Measurements from ENCODE around the gene CHCHD6. TPM values are rescaled to one million over a fixed set of nuclear protein-coding genes. Genes with fewer than 3 reads are reported as not detected.
"Not testable (repeated sequence)": the region's sequence is repeated elsewhere in the genome, so short reads cannot be mapped to it uniquely, and the experiment has no call there.

The CHCHD6 gene
- total RNA-seq, 1 experiment from 2014 or later = 18.7 TPM

DNA sequence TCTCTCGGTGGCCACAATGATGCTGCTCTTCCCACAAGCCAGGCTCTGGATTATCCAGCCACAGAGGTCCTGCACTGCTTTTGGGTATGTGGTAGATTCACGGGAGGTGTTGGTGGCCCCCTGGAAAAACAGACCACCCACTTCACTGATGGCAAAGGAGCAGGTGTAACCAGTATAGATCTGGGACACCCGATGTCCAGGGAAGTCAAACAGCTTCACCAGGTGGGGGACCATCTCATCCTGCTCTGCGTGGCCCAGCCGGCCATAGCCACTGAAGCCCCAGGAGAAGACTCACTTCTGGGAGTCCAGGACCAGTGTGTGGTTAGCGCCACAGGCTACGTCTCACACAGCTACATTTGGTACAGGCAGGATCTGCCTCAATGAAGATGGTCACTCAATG, 62.6 kb downstream of the CHCHD6 start:
- no peak for DNase-seq (ENCODE audit: low read depth)

GRCh38 chr3:126768903-126769302, 64.9 kb downstream of the CHCHD6 start:
- DNase-seq (ENCODE audit: low read depth) = no peak

DNA sequence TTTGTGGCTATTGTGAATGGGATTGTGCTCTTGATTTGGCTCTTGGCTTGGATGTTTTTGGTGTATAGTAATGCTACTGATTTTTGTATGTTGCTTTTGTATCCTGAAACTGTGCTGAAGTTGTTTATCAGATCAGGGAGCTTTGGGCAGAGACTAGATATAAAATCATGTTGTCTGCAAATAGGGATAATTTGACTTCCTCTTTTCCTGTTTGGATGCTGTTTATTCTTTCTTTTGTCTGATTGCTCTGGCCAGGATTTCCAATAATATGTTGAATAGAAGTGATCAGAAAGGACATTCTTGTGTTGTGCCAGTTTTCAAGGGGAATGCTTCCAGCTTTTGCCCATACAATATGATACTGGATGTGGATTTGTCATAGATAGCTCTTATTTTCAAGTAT, 66.1 kb downstream of the CHCHD6 start:
- DNase-seq (ENCODE audit: low read depth) = no peak

DNA sequence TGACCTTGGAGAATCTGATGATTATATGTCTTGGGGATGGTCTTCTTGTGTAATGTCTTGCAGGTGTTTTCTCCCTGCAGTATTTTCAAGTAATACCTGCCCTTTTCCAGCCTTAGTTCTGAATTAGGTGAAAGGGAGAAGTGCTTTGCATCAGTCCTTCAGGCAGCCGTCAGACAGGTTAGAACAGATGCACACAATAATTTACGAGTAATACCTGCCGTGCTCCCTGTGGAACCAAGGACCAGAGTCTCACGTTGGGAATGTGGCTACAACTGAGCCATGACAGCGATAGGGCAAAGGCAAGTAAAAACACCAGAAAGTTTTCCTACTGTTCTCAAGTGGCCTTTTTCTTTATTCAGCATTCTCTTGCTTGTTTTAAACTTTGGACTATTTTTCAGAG, 69.1 kb downstream of the CHCHD6 start:
- DNase-seq (ENCODE audit: low read depth) = no peak

GRCh38 chr3:126773783-126774182, 69.7 kb downstream of the CHCHD6 start:
- DNase-seq (ENCODE audit: low read depth) = no peak

DNA sequence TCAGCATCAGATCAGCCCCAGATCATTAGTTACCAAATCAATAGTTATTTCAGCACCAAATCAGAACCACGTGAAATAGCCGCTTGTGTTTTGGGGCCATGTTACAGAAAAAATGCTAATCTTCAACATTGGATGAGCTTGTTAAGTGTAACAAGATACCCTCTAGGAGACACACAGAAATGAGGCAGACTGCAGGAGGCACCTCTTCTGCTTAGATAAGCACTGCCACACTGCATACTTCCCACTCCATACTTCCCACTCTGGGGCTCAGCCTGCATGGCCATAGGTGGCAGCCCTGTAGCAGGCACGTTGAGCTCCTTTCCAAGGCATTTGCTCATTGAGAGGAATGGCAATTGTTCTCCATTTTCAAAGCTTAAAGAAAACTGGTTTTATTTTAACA, 73.3 kb downstream of the CHCHD6 start:
- DNase-seq (ENCODE audit: low read depth) = no peak

DNA sequence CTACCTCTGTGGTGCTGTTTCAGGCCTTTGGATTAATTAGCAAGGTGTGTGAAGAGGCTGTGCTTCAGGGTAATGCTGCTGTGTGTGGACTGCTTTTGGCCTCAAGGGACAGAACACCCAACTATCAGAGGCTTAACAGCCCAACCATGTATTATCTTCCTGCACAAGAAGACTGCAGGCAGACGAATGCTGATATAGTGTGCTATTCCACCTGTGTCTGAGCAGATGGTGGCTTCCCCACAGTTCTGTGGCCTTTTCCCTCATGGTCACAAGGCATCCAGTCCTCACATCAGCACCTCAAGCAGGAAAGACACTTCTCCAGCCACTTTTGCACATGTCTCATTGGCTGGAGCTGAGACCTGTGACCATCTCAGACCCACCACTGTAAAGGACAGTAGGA, 76.6 kb downstream of the CHCHD6 start:
- no peak for DNase-seq (ENCODE audit: low read depth)

GRCh38 chr3:126781406-126781805, 77.4 kb downstream of the CHCHD6 start:
- peak; percentile 34 for DNase-seq (ENCODE audit: low read depth)

GRCh38 chr3:126781889-126782491, 78.0 kb downstream of the CHCHD6 start:
- DNase-seq (ENCODE audit: low read depth) = peak; percentile 96

GRCh38 chr3:126782536-126782935, 78.5 kb downstream of the CHCHD6 start:
- DNase-seq (ENCODE audit: low read depth) = peak; percentile 97

DNA sequence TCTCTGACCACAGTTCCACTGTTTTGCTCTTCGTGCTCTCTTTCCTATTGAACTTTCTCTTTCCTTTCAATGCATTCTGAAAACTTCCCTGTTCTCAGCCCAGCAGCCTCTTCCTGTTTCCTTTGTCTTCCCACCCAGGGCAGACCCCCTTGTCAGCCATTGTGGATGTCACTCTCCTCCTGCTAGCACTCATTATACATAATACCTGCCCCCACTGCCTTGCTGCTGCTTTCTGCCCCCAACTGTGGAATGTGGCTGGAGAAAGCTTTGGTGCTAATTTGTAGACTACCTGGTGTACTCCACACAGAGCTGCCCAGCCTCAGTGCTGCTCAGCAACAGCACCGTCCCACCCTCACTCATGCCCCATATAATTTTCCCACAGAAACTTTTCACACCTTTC, 80.2 kb downstream of the CHCHD6 start:
- no peak for DNase-seq (ENCODE audit: low read depth)

- not testable (repeated sequence) for DNase-seq (ENCODE audit: low read depth)
Observed at GRCh38 chr3:126791320-126791719, 87.3 kb downstream of the CHCHD6 start.

DNA sequence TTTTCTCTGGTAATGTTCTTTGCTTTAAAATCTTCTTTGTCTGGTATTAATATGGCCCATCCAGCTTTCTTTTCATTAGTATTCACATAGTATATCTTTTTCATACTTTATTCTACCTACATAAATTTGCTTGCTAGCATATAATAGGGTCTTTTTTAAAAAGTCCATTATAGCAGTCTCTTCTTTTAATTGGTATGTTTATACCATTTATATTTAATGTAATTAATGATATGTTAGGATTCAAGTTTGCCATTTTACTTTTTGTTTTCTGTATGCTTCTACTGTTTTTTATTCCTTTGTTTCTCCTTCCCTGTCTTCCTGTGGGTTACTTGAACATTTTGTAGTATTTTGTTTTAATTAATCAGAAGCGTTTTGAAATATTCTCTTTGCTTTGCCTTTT, 89.0 kb downstream of the CHCHD6 start:
- DNase-seq (ENCODE audit: low read depth) = no peak

- DNase-seq (ENCODE audit: low read depth) = peak; percentile 49
Observed at GRCh38 chr3:126797563-126797962, 93.5 kb downstream of the CHCHD6 start.

- DNase-seq (ENCODE audit: low read depth) = peak; percentile 98
Observed at GRCh38 chr3:126798521-126798920, 94.5 kb downstream of the CHCHD6 start.

- DNase-seq (ENCODE audit: low read depth) = no peak
Observed at GRCh38 chr3:126799099-126799498, 95.1 kb downstream of the CHCHD6 start.

DNA sequence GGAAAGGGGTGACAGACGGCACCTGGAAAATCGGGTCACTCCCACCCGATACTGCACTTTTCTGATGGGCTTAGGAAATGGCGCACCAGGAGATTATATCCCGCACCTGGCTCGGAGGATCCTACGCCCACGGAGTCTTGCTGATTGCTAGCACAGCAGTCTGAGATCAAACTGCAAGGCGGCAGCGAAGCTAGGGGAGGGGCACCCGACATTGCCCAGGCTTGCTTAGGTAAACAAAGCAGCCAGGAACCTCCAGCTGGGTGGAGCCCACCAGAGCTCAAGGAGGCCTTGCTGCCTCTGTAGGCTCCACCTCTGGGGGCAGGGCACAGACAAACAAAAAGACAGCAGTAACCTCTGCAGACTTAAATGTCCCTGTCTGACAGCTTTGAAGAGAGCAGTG, 97.3 kb downstream of the CHCHD6 start:
- not testable (repeated sequence) for DNase-seq (ENCODE audit: low read depth)

DNA sequence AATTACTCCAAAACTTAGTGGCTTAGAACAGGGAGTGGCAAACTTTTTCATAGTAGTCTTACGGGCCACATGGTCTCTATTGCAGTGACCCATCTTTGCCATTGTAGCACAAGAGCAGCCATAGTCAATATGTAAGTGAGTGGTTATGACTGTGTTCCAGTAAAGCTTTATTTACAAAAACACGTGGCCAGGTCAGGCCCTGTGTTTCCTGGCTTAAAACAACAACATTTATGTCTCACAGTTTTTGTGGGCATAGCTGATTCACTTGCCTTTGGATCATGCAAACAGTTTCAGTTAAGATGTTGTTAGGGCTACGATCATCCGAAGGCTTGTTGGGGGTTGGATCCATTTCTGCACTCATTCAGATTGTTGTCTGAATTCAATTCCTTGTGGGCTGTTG, 103.8 kb downstream of the CHCHD6 start:
- no peak for DNase-seq (ENCODE audit: low read depth)

- DNase-seq (ENCODE audit: low read depth) = peak; percentile 67
Observed at GRCh38 chr3:126811530-126811929, 107.5 kb downstream of the CHCHD6 start.

DNA sequence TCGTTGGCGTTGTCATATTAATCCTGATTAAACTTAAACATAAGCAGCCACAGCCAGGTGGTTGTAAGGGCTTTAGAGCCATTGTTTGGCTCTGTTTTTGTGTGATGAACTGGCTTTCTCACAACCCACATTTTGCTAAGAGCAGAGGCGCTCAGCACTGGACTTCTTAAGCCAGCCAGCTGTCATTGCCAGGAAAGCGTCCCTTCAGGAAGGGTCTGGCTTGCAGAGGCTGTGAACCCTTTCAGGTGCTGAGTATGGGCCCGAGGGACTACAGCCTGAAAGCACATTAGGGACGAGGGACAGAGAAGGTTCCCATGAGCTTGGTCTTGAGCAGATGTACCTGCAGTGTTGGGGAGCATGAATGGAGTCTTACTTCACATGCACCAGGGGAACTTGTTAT, 112.3 kb downstream of the CHCHD6 start:
- DNase-seq (ENCODE audit: low read depth) = no peak

DNA sequence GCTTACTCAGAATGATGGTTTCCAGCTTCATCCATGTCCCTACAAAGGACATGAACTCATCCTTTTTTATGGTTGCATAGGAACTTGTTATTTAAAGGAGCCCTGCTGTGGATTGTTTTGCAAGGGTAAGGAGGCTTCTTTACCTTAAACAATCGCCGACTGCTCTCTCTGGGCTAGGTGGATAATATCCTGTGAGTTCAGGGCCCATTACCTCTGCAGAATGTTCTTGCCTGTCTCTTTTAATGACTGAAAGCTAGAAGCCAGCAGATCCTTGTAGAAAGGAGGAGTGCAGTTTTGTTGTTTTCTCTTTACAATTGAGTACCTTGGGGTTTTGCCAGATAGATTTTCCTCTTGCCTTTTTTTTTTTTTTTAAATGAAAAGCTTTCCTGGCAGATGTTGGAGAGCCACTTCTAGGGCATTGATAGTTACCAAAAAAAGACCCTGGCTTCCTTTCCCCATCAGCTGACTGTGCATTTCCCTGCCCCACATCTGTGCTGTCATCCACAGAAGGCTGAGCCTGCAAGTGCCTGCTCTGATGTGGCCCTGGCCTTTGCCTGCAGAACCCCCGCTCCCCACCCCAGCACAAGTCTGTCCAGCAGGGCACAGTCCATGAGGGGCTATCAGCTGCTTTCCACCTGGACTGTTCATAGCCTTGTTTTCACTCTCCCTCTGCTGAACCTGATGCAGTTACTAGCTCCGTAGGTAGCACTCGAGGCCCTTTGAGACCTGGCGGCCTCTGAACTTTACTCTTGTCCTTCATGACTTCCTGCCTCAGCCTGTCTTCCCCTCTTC, 113.1 kb downstream of the CHCHD6 start:
- no peak for DNase-seq (ENCODE audit: low read depth)

GRCh38 chr3:126817781-126818180, 113.7 kb downstream of the CHCHD6 start:
- no peak for DNase-seq (ENCODE audit: low read depth)

GRCh38 chr3:126818400-126819095, 114.5 kb downstream of the CHCHD6 start:
- DNase-seq (ENCODE audit: low read depth) = no peak
